K562 (cell line): ENCODE data around the gene SPAG9. TPM values are rescaled to one million over a fixed set of nuclear protein-coding genes. Genes with fewer than 3 reads are reported as not detected.

Source experiments
- BRF1 ChIP-seq: IDR thresholded peaks from 3 replicates; pipeline ENCODE4 v1.6.1; 2011; ENCODE audit warnings: borderline replicate concordance, mild to moderate bottlenecking; ENCODE audit not compliant: insufficient read length; ENCODE audit errors: extremely low read depth
- CBFB ChIP-seq: sonication (generic); formaldehyde crosslinking; IDR thresholded peaks from 2 replicates; pipeline ENCODE4 v1.4.0; 2020; ENCODE audit warnings: mild to moderate bottlenecking, missing genetic modification reagents
- CXXC5 ChIP-seq: fragments of 250-450 bp; sonication (Bioruptor Pico); IDR thresholded peaks from 2 replicates; pipeline ENCODE4 v1.8.0; 2022; ENCODE audit warnings: inconsistent platforms, mild to moderate bottlenecking, moderate library complexity
- GMEB1 ChIP-seq: fragments of 250-450 bp; sonication (Bioruptor Pico); IDR thresholded peaks from 2 replicates; pipeline ENCODE4 v1.4.0; 2020; ENCODE audit warnings: mild to moderate bottlenecking
- JUNB ChIP-seq: fragments of 450-650 bp; formaldehyde crosslinking; conservative IDR thresholded peaks from 2 replicates; pipeline ENCODE4 v1.4.0; 2020; ENCODE audit warnings: mild to moderate bottlenecking
- KLF6 ChIP-seq: fragments of 250-450 bp; sonication (Bioruptor Pico); IDR thresholded peaks from 2 replicates; pipeline ENCODE4 v1.4.0; 2020; ENCODE audit warnings: mild to moderate bottlenecking, moderate library complexity, borderline replicate concordance
- MTA3 ChIP-seq: fragments of 450-650 bp; formaldehyde crosslinking; IDR thresholded peaks from 2 replicates; pipeline ENCODE4 v1.6.1; 2017; ENCODE audit warnings: mild to moderate bottlenecking, borderline replicate concordance
- NCOA1 ChIP-seq: fragments of 450-650 bp; IDR thresholded peaks from 2 replicates; pipeline ENCODE4 v1.6.1; 2016; ENCODE audit warnings: low read depth
- TCF7 ChIP-seq: sonication (generic); IDR thresholded peaks from 2 replicates; pipeline ENCODE4 v1.6.1; 2016; ENCODE audit warnings: antibody characterized with exemption, borderline replicate concordance
- THRB ChIP-seq: fragments of 450-650 bp; formaldehyde crosslinking; conservative IDR thresholded peaks from 2 replicates; pipeline ENCODE4 v1.4.0; 2022; ENCODE audit warnings: mild to moderate bottlenecking, missing genetic modification characterization
- XRCC3 ChIP-seq: fragments of 450-650 bp; IDR thresholded peaks from 2 replicates; pipeline ENCODE4 v1.6.1; 2017; ENCODE audit warnings: mild to moderate bottlenecking, moderate library complexity
- YBX1 ChIP-seq: fragments of 450-650 bp; IDR thresholded peaks from 2 replicates; pipeline ENCODE4 v1.7.1; 2016; ENCODE audit warnings: mild to moderate bottlenecking
- ZBTB8A ChIP-seq: fragments of 450-650 bp; IDR thresholded peaks from 2 replicates; pipeline ENCODE4 v1.6.1; 2018; ENCODE audit warnings: mild to moderate bottlenecking, moderate library complexity; ENCODE audit not compliant: partially characterized antibody
- ZKSCAN8 ChIP-seq: fragments of 200-800 bp; sonication (Bioruptor generic); IDR thresholded peaks from 2 replicates; pipeline ENCODE4 v1.6.1; 2016; ENCODE audit warnings: missing genetic modification characterization, missing compliant biosample characterization
- ZNF124 ChIP-seq: sonication (generic); formaldehyde crosslinking; IDR thresholded peaks from 2 replicates; pipeline ENCODE4 v1.8.1; 2022; ENCODE audit warnings: missing genetic modification reagents
- ZNF175 ChIP-seq: fragments of 200-800 bp; sonication (Bioruptor generic); IDR thresholded peaks from 2 replicates; pipeline ENCODE4 v1.6.1; 2016; ENCODE audit warnings: low read depth, mild to moderate bottlenecking, missing genetic modification characterization, missing compliant biosample characterization
- ZNF384 ChIP-seq: IDR thresholded peaks from 2 replicates; pipeline ENCODE4 v1.6.1; 2012; ENCODE audit warnings: low read depth, low read length, improper control_type of control experiment
- polyA plus RNA-seq, 8 experiments: library from polyadenylated mRNA; depleted of rRNA in 4 of 8; stranded (reverse) in 5 of 8; unstranded in 3 of 8; fragments of >200 nt; fragmentation: Nextera tagmentation in 2 of 8; fragmentation: Illumina TruSeq in 1 of 8; extraction: Ambion mirVana in 2 of 8; extraction: Trizol in 1 of 8; gene quantifications; 2 replicates each; pipeline versions ENCODE4 v1.2.1 to v1.2.3, GENCODE V29; 2011 to 2014; ENCODE audit warnings: inconsistent platforms in 1 of 8, missing spikeins in 1 of 8
- total RNA-seq, 7 experiments: library from RNA; depleted of rRNA in 6 of 7; stranded (reverse); fragments of >200 nt in 6 of 7; fragmentation: Illumina TruSeq in 2 of 7; extraction: Trizol in 2 of 7; gene quantifications; 2 replicates each; pipeline versions ENCODE4 v1.2.1 to v1.2.3, GENCODE V29; 2011 to 2021; ENCODE audit warnings: low replicate concordance in 1 of 7
- TF ChIP-seq, protein P1 (sequence below): IDR thresholded peaks from 3 replicates; pipeline ENCODE4 v1.6.1; 2011; ENCODE audit warnings: borderline replicate concordance, mild to moderate bottlenecking, moderate library complexity; ENCODE audit not compliant: insufficient read length; ENCODE audit errors: extremely low read depth
- TF ChIP-seq, protein P2 (sequence below): fragments of 250-450 bp; sonication (Bioruptor Pico); IDR thresholded peaks from 2 replicates; pipeline ENCODE4 v1.8.0; 2022; ENCODE audit warnings: moderate library complexity, mild to moderate bottlenecking, inconsistent platforms

SPAG9 gene
- total and polyA plus RNA-seq, 9 of the 15 experiments (the other 6 are each of a cell fraction or from before 2014, with no cell fraction given), result 12.2 to 99.2 (median 58.2) TPM

DNA sequence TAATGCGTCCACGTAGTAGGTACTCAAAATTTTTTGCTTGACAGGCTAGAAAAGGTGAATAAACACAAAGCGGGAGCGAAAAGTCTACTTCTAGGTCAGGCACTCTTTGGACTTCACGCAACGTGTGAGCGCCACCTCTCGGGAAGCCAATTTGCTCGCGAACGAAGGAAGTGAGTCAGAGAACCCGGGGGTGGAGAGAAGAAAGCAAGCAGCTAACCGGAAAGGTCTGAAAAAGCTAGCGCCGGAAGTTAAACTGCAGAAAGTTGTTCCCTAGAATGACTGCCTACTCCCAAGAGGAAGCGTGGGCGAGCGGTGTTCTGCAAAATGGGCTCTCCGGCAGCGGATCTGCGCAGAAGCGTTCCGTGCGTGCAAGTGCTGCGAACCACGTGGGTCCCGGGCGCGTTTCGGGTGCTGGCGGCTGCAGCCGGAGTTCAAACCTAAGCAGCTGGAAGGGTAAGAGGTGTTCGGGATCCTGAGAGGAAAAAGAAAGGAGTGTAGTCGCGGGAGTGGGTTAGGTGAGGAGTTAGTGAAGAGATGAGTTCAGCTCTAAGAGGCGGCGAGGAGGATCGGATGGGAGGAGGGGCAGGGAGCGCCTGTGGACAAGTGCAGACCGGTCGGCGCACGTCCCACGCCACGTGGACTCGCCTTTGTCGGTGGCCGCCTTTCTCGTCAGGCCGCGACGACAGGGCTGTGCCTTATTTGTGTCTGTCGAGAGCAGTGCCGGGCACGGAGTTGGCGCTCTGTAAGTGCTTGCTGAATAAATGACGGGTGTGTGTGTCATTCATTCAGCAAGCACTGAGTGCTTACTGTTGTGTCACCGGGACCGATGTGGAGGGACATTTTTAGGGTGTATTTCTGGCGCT lies 32.8 kb upstream of the SPAG9 start, which contains the start of gene NME1 (continued):
- TF ChIP-seq, protein P1, sequence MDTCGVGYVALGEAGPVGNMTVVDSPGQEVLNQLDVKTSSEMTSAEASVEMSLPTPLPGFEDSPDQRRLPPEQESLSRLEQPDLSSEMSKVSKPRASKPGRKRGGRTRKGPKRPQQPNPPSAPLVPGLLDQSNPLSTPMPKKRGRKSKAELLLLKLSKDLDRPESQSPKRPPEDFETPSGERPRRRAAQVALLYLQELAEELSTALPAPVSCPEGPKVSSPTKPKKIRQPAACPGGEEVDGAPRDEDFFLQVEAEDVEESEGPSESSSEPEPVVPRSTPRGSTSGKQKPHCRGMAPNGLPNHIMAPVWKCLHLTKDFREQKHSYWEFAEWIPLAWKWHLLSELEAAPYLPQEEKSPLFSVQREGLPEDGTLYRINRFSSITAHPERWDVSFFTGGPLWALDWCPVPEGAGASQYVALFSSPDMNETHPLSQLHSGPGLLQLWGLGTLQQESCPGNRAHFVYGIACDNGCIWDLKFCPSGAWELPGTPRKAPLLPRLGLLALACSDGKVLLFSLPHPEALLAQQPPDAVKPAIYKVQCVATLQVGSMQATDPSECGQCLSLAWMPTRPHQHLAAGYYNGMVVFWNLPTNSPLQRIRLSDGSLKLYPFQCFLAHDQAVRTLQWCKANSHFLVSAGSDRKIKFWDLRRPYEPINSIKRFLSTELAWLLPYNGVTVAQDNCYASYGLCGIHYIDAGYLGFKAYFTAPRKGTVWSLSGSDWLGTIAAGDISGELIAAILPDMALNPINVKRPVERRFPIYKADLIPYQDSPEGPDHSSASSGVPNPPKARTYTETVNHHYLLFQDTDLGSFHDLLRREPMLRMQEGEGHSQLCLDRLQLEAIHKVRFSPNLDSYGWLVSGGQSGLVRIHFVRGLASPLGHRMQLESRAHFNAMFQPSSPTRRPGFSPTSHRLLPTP, result no peak
- TF ChIP-seq NCOA1, result peak; percentile 99
- peak; percentile 93 for TF ChIP-seq CXXC5 (CRISPR knock-in tag)
- TF ChIP-seq ZKSCAN8, result peak; percentile 52; the same call in 1 of the 2 replicates
- TF ChIP-seq KLF6 (CRISPR knock-in tag), result peak; percentile 51; the same call in 1 of the 2 replicates
- TF ChIP-seq BRF1, result no peak
- TF ChIP-seq, protein P2, sequence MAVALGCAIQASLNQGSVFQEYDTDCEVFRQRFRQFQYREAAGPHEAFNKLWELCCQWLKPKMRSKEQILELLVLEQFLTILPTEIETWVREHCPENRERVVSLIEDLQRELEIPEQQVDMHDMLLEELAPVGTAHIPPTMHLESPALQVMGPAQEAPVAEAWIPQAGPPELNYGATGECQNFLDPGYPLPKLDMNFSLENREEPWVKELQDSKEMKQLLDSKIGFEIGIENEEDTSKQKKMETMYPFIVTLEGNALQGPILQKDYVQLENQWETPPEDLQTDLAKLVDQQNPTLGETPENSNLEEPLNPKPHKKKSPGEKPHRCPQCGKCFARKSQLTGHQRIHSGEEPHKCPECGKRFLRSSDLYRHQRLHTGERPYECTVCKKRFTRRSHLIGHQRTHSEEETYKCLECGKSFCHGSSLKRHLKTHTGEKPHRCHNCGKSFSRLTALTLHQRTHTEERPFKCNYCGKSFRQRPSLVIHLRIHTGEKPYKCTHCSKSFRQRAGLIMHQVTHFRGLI (CRISPR knock-in tag), result no peak
- TF ChIP-seq ZNF124 (CRISPR knock-in tag), result no peak
- TF ChIP-seq ZNF175 (CRISPR knock-in tag), result no peak; the same call in 1 of the 2 replicates
- TF ChIP-seq CBFB (CRISPR knock-in tag), result peak; percentile 89
- peak; percentile 91 for TF ChIP-seq TCF7
- peak; percentile 76; the same call in 1 of the 2 replicates for TF ChIP-seq THRB (CRISPR knock-in tag)
- peak; percentile 97 for TF ChIP-seq ZNF384
- no peak for TF ChIP-seq XRCC3
- no peak for TF ChIP-seq YBX1
- TF ChIP-seq MTA3, result peak; percentile 91
- TF ChIP-seq ZBTB8A, result no peak
- 0 out of 2 replicates have a peak, but pooled peaks have one; percentile 42 for TF ChIP-seq JUNB (CRISPR knock-in tag)
- peak; percentile 70 for TF ChIP-seq GMEB1 (CRISPR knock-in tag)
